Thyroid gland (tissue), 4 donors: ENCODE data around the gene GRID2IP. TPM values are rescaled to one million over a fixed set of nuclear protein-coding genes. Genes with fewer than 3 reads are reported as not detected.

Experiments used
- DNase-seq, 2 donors: peaks; one replicate each; pipeline ENCODE4 v3.0.0-alpha.2; 2019
- H3K27ac ChIP-seq, 3 donors: fragments of 200-600 bp; sonication (generic); 1 replicate in 2 of 3; 2 replicates in 1 of 3; pipeline ENCODE4 v1.5.1; 2016 to 2019; ENCODE audit warnings: mild to moderate bottlenecking in 1 of 3, moderate library complexity in 1 of 3
- H3K27me3 ChIP-seq: fragments of 200-600 bp; sonication (generic); one replicate; pipeline ENCODE4 v1.5.1; 2019
- H3K36me3 ChIP-seq, 2 donors: fragments of 200-600 bp; sonication (generic); one replicate each; pipeline ENCODE4 v1.5.1; 2016 to 2019
- H3K4me1 ChIP-seq, 2 donors: fragments of 200-600 bp; sonication (generic); one replicate each; pipeline ENCODE4 v1.5.1; 2017 to 2019
- H3K4me3 ChIP-seq, 3 donors: fragments of 200-600 bp; sonication (generic); replicated peaks in 1 of 3; 1 replicate in 2 of 3; 2 replicates in 1 of 3; pipeline ENCODE4 v1.5.1; 2016; ENCODE audit warnings: mild to moderate bottlenecking in 1 of 3
- H3K9me3 ChIP-seq: fragments of 200-600 bp; sonication (generic); one replicate; pipeline ENCODE4 v1.5.1; 2017
- POLR2A ChIP-seq, 2 donors: fragments of 450-650 bp; IDR thresholded peaks; one replicate each; pipeline ENCODE4 v1.6.1; 2017; ENCODE audit warnings: antibody characterized with exemption in 2 of 2, mild to moderate bottlenecking in 2 of 2, moderate library complexity in 1 of 2
- WGBS, 2 donors: methylation state at CpG; one replicate each; pipeline ENCODE4 v1.1.5; 2017; 5-methylcytosine and 5-hydroxymethylcytosine counted together
- intact Hi-C: fragments of 100-400 bp; cut with DNase I; formaldehyde crosslinking; loops from one replicate; pipeline ENCODE4 v1.15.1; 2023
- total RNA-seq, 4 donors: library from RNA; depleted of rRNA; stranded (reverse); fragments of >200 nt; gene quantifications; one replicate each; pipeline ENCODE4 v1.2.3, GENCODE V29; 2016
- TF ChIP-seq, protein P1 (sequence below), 6 experiments: fragments of 200-600 bp in 3 of 6; fragments of 450-650 bp in 3 of 6; sonication (generic) in 3 of 6; IDR thresholded peaks; one replicate each; pipeline ENCODE4 v1.5.1; 2016 to 2019; ENCODE audit warnings: antibody characterized with exemption in 6 of 6, mild to moderate bottlenecking in 2 of 6, inconsistent platforms in 1 of 6, moderate library complexity in 1 of 6

Gene GRID2IP
- total RNA-seq = under 1 TPM; 0.13 to 0.67 (median 0.40) TPM

DNA sequence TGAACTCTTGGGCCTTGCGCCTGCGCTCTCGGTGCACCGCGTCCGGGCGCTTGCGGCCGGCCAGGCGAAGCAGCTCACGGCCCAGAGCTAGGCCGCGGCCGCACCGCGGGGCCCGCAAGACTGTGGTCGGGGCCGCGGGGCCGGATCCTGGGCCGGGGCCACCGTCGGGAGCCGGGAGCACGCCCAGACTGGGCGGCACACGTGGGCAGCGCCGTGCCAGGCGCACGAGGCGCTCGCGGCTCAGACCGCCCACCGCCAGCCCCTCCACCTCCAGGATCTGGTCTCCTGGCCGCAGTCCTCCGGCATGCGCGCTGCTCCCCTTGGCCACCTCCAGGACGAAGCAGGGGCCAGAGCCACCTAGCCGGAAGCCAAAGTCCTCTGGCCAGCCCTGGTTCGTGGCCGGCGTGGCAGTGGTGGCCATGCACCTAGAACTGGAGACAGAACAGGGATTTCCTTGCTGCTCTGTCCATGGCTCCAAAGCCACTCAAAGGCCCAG is at the start of gene GRID2IP:
TSS of gene GRID2IP (minus strand) at position 446 of the 496 bp plus-strand sequence. CDS start at position 421, 25 bp downstream.
- Histone ChIP-seq H3K27ac (no peak within 1 kb of the TSS), H3K27me3 (no peaks in the 10 kb centered on the region), H3K4me3 (no peak within 1 kb of the TSS), H3K9me3 (no peaks in the 10 kb centered on the region), H3K4me1 (no peaks in the 10 kb centered on the region), H3K36me3 (no peaks in the 10 kb centered on the region)
- TF ChIP-seq, protein P1, sequence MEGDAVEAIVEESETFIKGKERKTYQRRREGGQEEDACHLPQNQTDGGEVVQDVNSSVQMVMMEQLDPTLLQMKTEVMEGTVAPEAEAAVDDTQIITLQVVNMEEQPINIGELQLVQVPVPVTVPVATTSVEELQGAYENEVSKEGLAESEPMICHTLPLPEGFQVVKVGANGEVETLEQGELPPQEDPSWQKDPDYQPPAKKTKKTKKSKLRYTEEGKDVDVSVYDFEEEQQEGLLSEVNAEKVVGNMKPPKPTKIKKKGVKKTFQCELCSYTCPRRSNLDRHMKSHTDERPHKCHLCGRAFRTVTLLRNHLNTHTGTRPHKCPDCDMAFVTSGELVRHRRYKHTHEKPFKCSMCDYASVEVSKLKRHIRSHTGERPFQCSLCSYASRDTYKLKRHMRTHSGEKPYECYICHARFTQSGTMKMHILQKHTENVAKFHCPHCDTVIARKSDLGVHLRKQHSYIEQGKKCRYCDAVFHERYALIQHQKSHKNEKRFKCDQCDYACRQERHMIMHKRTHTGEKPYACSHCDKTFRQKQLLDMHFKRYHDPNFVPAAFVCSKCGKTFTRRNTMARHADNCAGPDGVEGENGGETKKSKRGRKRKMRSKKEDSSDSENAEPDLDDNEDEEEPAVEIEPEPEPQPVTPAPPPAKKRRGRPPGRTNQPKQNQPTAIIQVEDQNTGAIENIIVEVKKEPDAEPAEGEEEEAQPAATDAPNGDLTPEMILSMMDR (IDR thresholded peaks at IDR 0.05) = no peak
- no peak for TF ChIP-seq POLR2A (IDR thresholded peaks at IDR 0.05)
- DNase-seq = no peak
- intact Hi-C loops = no loop called here
- 83 to 92% methylated on average over 3 to 23 of the region's 46 CpGs for WGBS, 2 donors

DNA sequence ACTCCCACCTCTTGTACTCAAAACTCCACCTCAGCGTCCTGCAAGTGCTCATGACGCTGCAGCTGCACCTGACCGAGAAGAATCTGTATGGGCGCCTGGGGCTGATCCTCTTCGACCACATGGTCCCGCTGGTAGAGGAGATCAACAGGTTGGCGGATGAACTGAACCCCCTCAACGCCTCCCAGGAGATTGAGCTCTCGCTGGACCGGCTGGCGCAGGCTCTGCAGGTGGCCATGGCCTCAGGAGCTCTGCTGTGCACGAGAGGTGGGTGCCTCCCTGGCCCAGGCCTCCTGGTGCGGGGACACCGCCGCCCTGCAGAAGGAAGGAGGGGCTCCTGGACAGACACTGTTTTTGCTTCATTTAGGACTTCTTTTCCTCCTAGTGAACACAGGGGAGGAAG is 48.8 kb upstream of the GRID2IP start:
- TF ChIP-seq, protein P1 (IDR thresholded peaks at IDR 0.05) = no peak
- no peak for TF ChIP-seq POLR2A (IDR thresholded peaks at IDR 0.05)
- H3K36me3 ChIP-seq = peaks cover 46 to 52% of the 10 kb centered on the region in 2 donors
- WGBS, 2 donors = 70 to 92% methylated on average over 3 to 9 of the region's 15 CpGs

DNA sequence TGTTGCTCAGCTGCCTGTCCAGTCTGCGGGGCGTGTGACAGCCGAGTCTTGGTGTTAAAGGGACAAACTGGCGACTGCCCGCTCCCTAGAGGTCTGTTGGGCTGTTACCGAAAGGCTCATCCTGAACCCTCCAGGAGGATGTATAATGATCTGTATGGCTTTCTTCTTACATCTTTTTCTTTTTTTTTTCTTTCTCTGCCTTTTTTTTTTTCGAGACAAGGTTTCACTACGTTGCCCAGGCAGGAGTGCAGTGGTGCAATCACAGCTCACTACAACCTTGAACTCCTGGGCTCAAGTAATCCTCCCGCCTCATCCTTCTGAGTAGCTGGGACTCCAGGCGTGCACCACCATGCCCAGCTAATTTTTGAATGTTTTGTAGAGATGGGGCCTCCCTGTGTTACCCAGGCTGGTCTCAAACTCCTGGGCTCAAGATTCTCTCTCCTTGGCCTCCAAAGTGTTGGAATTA is 39.4 kb upstream of the GRID2IP start:
- DNase-seq = no peak
- peak overlapping the region in 2 of 3 donors; percentile 10 to 81 for H3K27ac ChIP-seq
- no peaks in the 10 kb centered on the region for H3K9me3 ChIP-seq
- H3K4me3 ChIP-seq = peak overlapping the region; percentile 45 to 91 (median 72)
- H3K36me3 ChIP-seq = peaks cover 8 to 22% of the 10 kb centered on the region in 2 donors
- TF ChIP-seq POLR2A (IDR thresholded peaks at IDR 0.05) = no peak
- TF ChIP-seq, protein P1 (IDR thresholded peaks at IDR 0.05) = no peak
- WGBS, 2 donors = 12 to 16% methylated on average over 10 of the region's 10 CpGs
- intact Hi-C loops = no loop called here
- H3K27me3 ChIP-seq = no peaks in the 10 kb centered on the region
- H3K4me1 ChIP-seq = peaks cover 0 to 8% of the 10 kb centered on the region in 2 donors

More for the DNA sequence above, 48.8 kb upstream of the GRID2IP start:
- H3K27me3 ChIP-seq = no peaks in the 10 kb centered on the region
- H3K4me1 ChIP-seq = no peaks in the 10 kb centered on the region
- no peak for DNase-seq
- H3K27ac ChIP-seq = no peak overlapping the region
- H3K4me3 ChIP-seq = no peak overlapping the region
- no peaks in the 10 kb centered on the region for H3K9me3 ChIP-seq
- intact Hi-C loops = no loop called here

DNA sequence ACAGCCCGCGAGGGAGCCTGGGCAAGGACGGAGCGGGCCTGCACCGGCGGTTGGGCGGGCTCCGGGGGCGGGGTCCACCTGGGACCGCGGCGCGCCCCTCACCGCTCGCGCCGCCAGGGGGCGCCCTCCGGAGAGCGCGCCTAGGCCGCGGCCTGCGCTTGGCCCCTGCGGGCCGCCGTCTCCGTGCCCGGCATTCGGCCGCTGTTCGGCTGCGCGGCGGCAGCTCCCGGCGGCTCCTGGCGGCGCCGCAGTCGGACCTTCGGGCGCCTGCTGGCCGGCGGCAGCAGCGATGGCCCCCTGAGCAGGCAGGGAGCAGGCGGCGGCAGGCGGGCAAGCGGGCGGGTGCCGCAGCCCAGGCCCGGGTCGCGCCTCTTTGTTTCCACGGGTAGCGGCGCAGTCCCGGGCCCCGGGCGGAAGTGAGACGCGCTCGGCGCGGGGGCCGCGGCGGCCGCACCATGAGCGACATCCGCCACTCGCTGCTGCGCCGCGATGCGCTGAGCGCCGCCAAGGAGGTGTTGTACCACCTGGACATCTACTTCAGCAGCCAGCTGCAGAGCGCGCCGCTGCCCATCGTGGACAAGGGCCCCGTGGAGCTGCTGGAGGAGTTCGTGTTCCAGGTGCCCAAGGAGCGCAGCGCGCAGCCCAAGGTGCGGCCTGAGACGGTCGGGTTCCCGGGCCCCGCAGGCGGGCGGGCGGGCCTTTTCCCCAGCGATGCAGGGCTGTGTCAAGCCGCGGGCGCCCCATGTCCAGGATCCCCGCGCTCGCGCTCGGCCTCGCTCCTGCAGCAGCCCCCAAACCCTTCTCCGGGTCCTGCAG is 38.8 kb upstream of the GRID2IP start, which contains the start of gene INTS15:
TSS of gene INTS15 (plus strand) at position 193 of the 816 bp plus-strand sequence. CDS start at position 456, 263 bp downstream.
- H3K9me3 ChIP-seq = no peaks in the 10 kb centered on the region
- peaks cover 0 to 8% of the 10 kb centered on the region in 2 donors for H3K4me1 ChIP-seq
- peak in 1 of 2 donors; percentile 79 for TF ChIP-seq POLR2A (IDR thresholded peaks at IDR 0.05)
- TF ChIP-seq, protein P1 (IDR thresholded peaks at IDR 0.05) = peak in 5 of 6 experiments; percentile 22 to 99 (median 95)
- H3K4me3 ChIP-seq = peak within 1 kb of the TSS; percentile 45 to 91 (median 72)
- WGBS, 2 donors = 0% methylated on average over 1 to 19 of the region's 107 CpGs
- H3K27ac ChIP-seq = peak within 1 kb of the TSS; percentile 10 to 81 (median 47)
- intact Hi-C loops = loop anchor here (10.0 kb wide), 1 partner anchor 115 kb away; the partner anchor contains the start of gene ZNF12
- peak; percentile 75 to 81 for DNase-seq
- no peaks in the 10 kb centered on the region for H3K27me3 ChIP-seq
- H3K36me3 ChIP-seq = peaks cover 2 to 21% of the 10 kb centered on the region in 2 donors
